ENCODE data around the gene PARN. TPM values are rescaled to one million over a fixed set of nuclear protein-coding genes. Genes with fewer than 3 reads are reported as not detected.

Gene PARN
- total RNA-seq, 2 experiments from 2014 or later, result 27.4 to 28.2 TPM

GRCh38 chr16:14493791-14494190, 136.3 kb downstream of the PARN start:
- no peak for TF ChIP-seq CTCF (IDR thresholded peaks at IDR 0.05)
- intact Hi-C loops (cut with DNase I, micrococcal nuclease), result no loop called here
- no peaks in the 10 kb centered on the region for H3K9me3 Mint-ChIP-seq
- H3K27ac Mint-ChIP-seq, result no peak overlapping the region
- no peak overlapping the region for H3K27ac ChIP-seq (ENCODE audit: low read depth in 1 of 2, low read length in 2 of 2)
- ChIA-PET POLR2A (no interaction called here), CTCF (no interaction called here)
- H3K9me3 ChIP-seq (ENCODE audit: control insufficient read depth in 1 of 2, insufficient read depth in 1 of 2, low read length in 2 of 2), result no peaks in the 10 kb centered on the region
- H3K27me3 Mint-ChIP-seq, result no peaks in the 10 kb centered on the region
- ATAC-seq (ENCODE audit: poor library complexity) (no peak), DNase-seq (no peak)
- no peaks in the 10 kb centered on the region for H3K36me3 ChIP-seq (ENCODE audit: insufficient read depth, low read length)
- peaks cover 11% of the 10 kb centered on the region for H3K4me1 ChIP-seq (ENCODE audit: insufficient read depth, low read length)
- H3K27me3 ChIP-seq (ENCODE audit: control insufficient read depth in 1 of 2, insufficient read depth in 2 of 2, low read length in 2 of 2), result no peaks in the 10 kb centered on the region
- peaks cover 10% of the 10 kb centered on the region for H3K36me3 Mint-ChIP-seq (ENCODE audit: low read depth)
- H3K4me3 ChIP-seq (ENCODE audit: low read length), result no peak overlapping the region
- no peak overlapping the region for H3K4me3 Mint-ChIP-seq
- H3K4me1 Mint-ChIP-seq (ENCODE audit: low read depth), result peaks cover 41% of the 10 kb centered on the region

- no peaks in the 10 kb centered on the region for H3K27me3 Mint-ChIP-seq
- H3K9me3 ChIP-seq (ENCODE audit: control insufficient read depth in 1 of 2, insufficient read depth in 1 of 2, low read length in 2 of 2), result no peaks in the 10 kb centered on the region
- H3K27ac Mint-ChIP-seq, result peak overlapping the region; percentile 60
- H3K4me1 ChIP-seq (ENCODE audit: insufficient read depth, low read length), result peaks cover 11% of the 10 kb centered on the region
- no peak for DNase-seq
- TF ChIP-seq CTCF (IDR thresholded peaks at IDR 0.05), result no peak
- H3K27ac ChIP-seq (ENCODE audit: low read depth in 1 of 2, low read length in 2 of 2), result no peak overlapping the region
- no peaks in the 10 kb centered on the region for H3K9me3 Mint-ChIP-seq
- H3K4me3 ChIP-seq (ENCODE audit: low read length), result no peak overlapping the region
- CTCF ChIA-PET, result no interaction called here
- no peaks in the 10 kb centered on the region for H3K27me3 ChIP-seq (ENCODE audit: control insufficient read depth in 1 of 2, insufficient read depth in 2 of 2, low read length in 2 of 2)
- H3K4me3 Mint-ChIP-seq, result no peak overlapping the region
- H3K4me1 Mint-ChIP-seq (ENCODE audit: low read depth), result peaks cover 52% of the 10 kb centered on the region
- no peaks in the 10 kb centered on the region for H3K36me3 ChIP-seq (ENCODE audit: insufficient read depth, low read length)
- peaks cover 16% of the 10 kb centered on the region for H3K36me3 Mint-ChIP-seq (ENCODE audit: low read depth)
- intact Hi-C loops (cut with DNase I, micrococcal nuclease), result no loop called here
- POLR2A ChIA-PET, result no interaction called here
- no peak for ATAC-seq (ENCODE audit: poor library complexity)
Observed at GRCh38 chr16:14492614-14493013, 137.4 kb downstream of the PARN start.

GRCh38 chr16:14491861-14492529, 138.1 kb downstream of the PARN start:
- Mint-ChIP-seq H3K4me1 (ENCODE audit: low read depth) (peaks cover 57% of the 10 kb centered on the region), H3K9me3 (no peaks in the 10 kb centered on the region)
- no peak for DNase-seq

More at GRCh38 chr16:14491861-14492529, 138.1 kb downstream of the PARN start:
- Mint-ChIP-seq H3K27me3 (no peaks in the 10 kb centered on the region), H3K4me3 (no peak overlapping the region), H3K36me3 (ENCODE audit: low read depth) (peaks cover 19% of the 10 kb centered on the region), H3K27ac (peak overlapping the region; percentile 60)
- H3K27me3 ChIP-seq (ENCODE audit: control insufficient read depth in 1 of 2, insufficient read depth in 2 of 2, low read length in 2 of 2), result no peaks in the 10 kb centered on the region
- H3K9me3 ChIP-seq (ENCODE audit: control insufficient read depth in 1 of 2, insufficient read depth in 1 of 2, low read length in 2 of 2), result no peaks in the 10 kb centered on the region
- H3K4me3 ChIP-seq (ENCODE audit: low read length), result no peak overlapping the region
- H3K4me1 ChIP-seq (ENCODE audit: insufficient read depth, low read length), result peaks cover 11% of the 10 kb centered on the region
- CTCF ChIA-PET, result no interaction called here
- no peak for TF ChIP-seq CTCF (IDR thresholded peaks at IDR 0.05)
- intact Hi-C loops (cut with DNase I, micrococcal nuclease), result no loop called here
- POLR2A ChIA-PET, result no interaction called here
- no peaks in the 10 kb centered on the region for H3K36me3 ChIP-seq (ENCODE audit: insufficient read depth, low read length)
- ATAC-seq (ENCODE audit: poor library complexity), result no peak
- no peak overlapping the region for H3K27ac ChIP-seq (ENCODE audit: low read depth in 1 of 2, low read length in 2 of 2)

Data from CD4-positive, alpha-beta T cell (primary cell).